Trophoblast cell (in vitro differentiated cells and primary cell): ENCODE data around the gene VPS8.
"Not testable (repeated sequence)": the region's sequence is repeated elsewhere in the genome, so short reads cannot be mapped to it uniquely, and the experiment has no call there.

Experiments used
- DNase-seq, 2 donors: peaks; one replicate each; pipeline ENCODE4 v3.0.0-alpha.2; 2016
- H2AFZ ChIP-seq: 2 replicates; pipeline ENCODE4 v1.6.1; 2013; ENCODE audit warnings: low read length, moderate library complexity, mild to moderate bottlenecking; ENCODE audit not compliant: insufficient read depth, poor library complexity
- H2AK5ac ChIP-seq: 2 replicates; pipeline ENCODE4 v1.6.1; 2013; ENCODE audit warnings: mild to moderate bottlenecking, low read length
- H2BK120ac ChIP-seq: 2 replicates; pipeline ENCODE4 v1.6.1; 2013; ENCODE audit warnings: low read length, mild to moderate bottlenecking, moderate library complexity; ENCODE audit not compliant: insufficient read depth, poor library complexity
- H2BK12ac ChIP-seq: 2 replicates; pipeline ENCODE4 v1.6.1; 2013; ENCODE audit warnings: mild to moderate bottlenecking, low read length, moderate library complexity
- H2BK5ac ChIP-seq: 2 replicates; pipeline ENCODE4 v1.6.1; 2013; ENCODE audit warnings: low read length, low read depth, moderate library complexity, mild to moderate bottlenecking; ENCODE audit not compliant: poor library complexity
- H3K14ac ChIP-seq: 2 replicates; pipeline ENCODE4 v1.6.1; 2013; ENCODE audit warnings: mild to moderate bottlenecking, low read length
- H3K18ac ChIP-seq: 2 replicates; pipeline ENCODE4 v1.6.1; 2013; ENCODE audit warnings: mild to moderate bottlenecking, low read length
- H3K23ac ChIP-seq: 2 replicates; pipeline ENCODE4 v1.6.1; 2013; ENCODE audit warnings: low read length
- H3K27ac ChIP-seq: 2 replicates; pipeline ENCODE4 v1.5.1; 2013; ENCODE audit warnings: low read depth, mild to moderate bottlenecking, inconsistent platforms, low read length, moderate library complexity
- H3K27me3 ChIP-seq: 2 replicates; pipeline ENCODE4 v1.6.1; 2013; ENCODE audit warnings: inconsistent platforms, mild to moderate bottlenecking, low read length, moderate library complexity; ENCODE audit not compliant: insufficient read depth
- H3K36me3 ChIP-seq, 2 experiments: 1 replicate in 1 of 2; 2 replicates in 1 of 2; pipeline ENCODE4 v1.6.1; 2013; ENCODE audit warnings: low read length in 2 of 2, mild to moderate bottlenecking in 2 of 2, moderate library complexity in 1 of 2; ENCODE audit not compliant: insufficient read depth in 2 of 2, control insufficient read depth in 1 of 2
- H3K4ac ChIP-seq: 2 replicates; pipeline ENCODE4 v1.6.1; 2013; ENCODE audit warnings: low read depth, mild to moderate bottlenecking, low read length, moderate library complexity
- H3K4me1 ChIP-seq, 2 experiments: 1 replicate in 1 of 2; 2 replicates in 1 of 2; pipeline ENCODE4 v1.6.1; 2013; ENCODE audit warnings: low read length in 2 of 2, mild to moderate bottlenecking in 2 of 2, moderate library complexity in 1 of 2; ENCODE audit not compliant: insufficient read depth in 2 of 2, control insufficient read depth in 1 of 2
- H3K4me2 ChIP-seq: 2 replicates; pipeline ENCODE4 v1.6.1; 2013; ENCODE audit warnings: inconsistent platforms, mild to moderate bottlenecking, low read length, moderate library complexity
- H3K4me3 ChIP-seq: 2 replicates; pipeline ENCODE4 v1.5.1; 2013; ENCODE audit warnings: mild to moderate bottlenecking, low read depth, low read length, inconsistent platforms
- H3K79me1 ChIP-seq: one replicate; pipeline ENCODE4 v1.6.1; 2013; ENCODE audit warnings: low read length
- H3K79me2 ChIP-seq: 2 replicates; pipeline ENCODE4 v1.6.1; 2013; ENCODE audit warnings: low read length, mild to moderate bottlenecking; ENCODE audit not compliant: control insufficient read depth, insufficient read depth, poor library complexity
- H3K9ac ChIP-seq: 2 replicates; pipeline ENCODE4 v1.6.1; 2013; ENCODE audit warnings: mild to moderate bottlenecking, low read length
- H3K9me3 ChIP-seq: 2 replicates; pipeline ENCODE4 v1.6.1; 2013; ENCODE audit warnings: low read depth, mild to moderate bottlenecking, control low read depth, inconsistent platforms, low read length; ENCODE audit not compliant: insufficient read depth
- H4K12ac ChIP-seq: 2 replicates; pipeline ENCODE4 v1.6.1; 2013; ENCODE audit warnings: low read depth, mild to moderate bottlenecking, low read length, moderate library complexity
- H4K8ac ChIP-seq: 2 replicates; pipeline ENCODE4 v1.6.1; 2013; ENCODE audit warnings: low read depth, mild to moderate bottlenecking, low read length, moderate library complexity
- H4K91ac ChIP-seq: one replicate; pipeline ENCODE4 v1.6.1; 2013; ENCODE audit warnings: low read depth, mild to moderate bottlenecking, low read length, moderate library complexity
- WGBS: extraction: QIAGEN DNeasy Blood & Tissue Kit; methylation state at CpG from one replicate; pipeline ENCODE4 v1.1.7; 2013; ENCODE audit warnings: missing lambda C conversion rate; ENCODE audit not compliant: insufficient read length, insufficient coverage; ENCODE audit errors: extremely low coverage; 5-methylcytosine and 5-hydroxymethylcytosine counted together

The VPS8 gene

GRCh38 chr3:184954851-184955250 lies 142.9 kb downstream of the VPS8 start:
- H3K36me3 ChIP-seq, DNase-seq, H3K23ac ChIP-seq, H3K27me3 ChIP-seq, H2AK5ac ChIP-seq, H2AFZ ChIP-seq, H2BK5ac ChIP-seq, H3K4me3 ChIP-seq, H3K9me3 ChIP-seq, H4K8ac ChIP-seq, H3K4me2 ChIP-seq, H3K9ac ChIP-seq, H3K79me1 ChIP-seq, H3K27ac ChIP-seq, H3K18ac ChIP-seq, H4K91ac ChIP-seq, H2BK120ac ChIP-seq, H3K4ac ChIP-seq, H3K79me2 ChIP-seq, H3K14ac ChIP-seq, H4K12ac ChIP-seq, H2BK12ac ChIP-seq: not testable (repeated sequence)
- H3K4me1 ChIP-seq: peaks cover 9 to 12% of the 10 kb centered on the region in 2 experiments
- WGBS: no CpG with 5 or more reads among the region's 8 CpGs

DNA sequence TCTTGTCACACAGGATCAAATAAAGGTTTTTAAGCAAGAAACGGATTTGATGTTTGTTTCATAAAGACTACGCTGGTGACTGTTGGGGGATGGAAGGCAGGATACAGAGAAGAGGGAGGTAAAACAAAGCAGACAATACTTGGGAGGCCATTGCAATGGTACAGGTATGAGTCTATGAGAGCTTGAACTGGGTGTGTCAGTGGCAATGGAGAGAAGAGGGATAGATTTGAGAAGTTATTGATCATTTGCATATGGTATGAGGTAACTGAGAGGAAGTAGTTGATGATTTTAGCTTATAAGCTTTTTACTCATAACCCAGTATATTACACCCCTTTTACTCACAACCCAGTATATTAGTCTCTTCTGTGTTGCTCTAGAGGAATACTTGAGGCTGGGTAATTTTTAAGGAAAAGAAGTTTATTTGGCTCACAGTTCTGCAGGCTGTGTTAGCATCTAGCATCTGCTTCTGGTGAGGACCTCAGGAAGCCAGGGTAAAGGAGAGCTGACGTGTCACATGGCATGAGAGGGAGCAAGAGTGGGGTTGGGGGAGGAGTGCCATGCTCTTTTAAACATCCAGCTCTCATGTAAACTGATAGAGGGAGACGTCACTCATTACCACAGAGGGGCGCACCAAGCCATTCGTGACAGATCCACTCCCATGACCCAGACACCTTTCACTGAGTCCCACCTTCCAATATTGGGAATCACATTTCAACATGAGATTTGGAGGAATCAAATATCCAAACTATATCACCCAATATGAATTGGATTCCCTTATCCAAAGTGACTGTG lies 153.9 kb downstream of the VPS8 start:
- no peak overlapping the region for H3K14ac ChIP-seq
- H3K9ac ChIP-seq: no peak overlapping the region
- H4K8ac ChIP-seq: no peak overlapping the region
- no peak for DNase-seq
- WGBS: no CpG with 5 or more reads among the region's 6 CpGs
- H2BK12ac ChIP-seq: no peak overlapping the region
- no peak overlapping the region for H4K12ac ChIP-seq
- peaks cover 4 to 6% of the 10 kb centered on the region in 2 experiments for H3K36me3 ChIP-seq
- no peak overlapping the region for H2AK5ac ChIP-seq
- H2AFZ ChIP-seq: no peak overlapping the region
- H3K4me3 ChIP-seq: no peak overlapping the region
- H3K9me3 ChIP-seq: no peaks in the 10 kb centered on the region
- no peak overlapping the region for H3K4me2 ChIP-seq
- no peaks in the 10 kb centered on the region for H3K4me1 ChIP-seq
- H3K27me3 ChIP-seq: no peaks in the 10 kb centered on the region
- no peaks in the 10 kb centered on the region for H3K79me1 ChIP-seq
- no peak overlapping the region for H2BK120ac ChIP-seq
- H2BK5ac ChIP-seq: no peak overlapping the region
- H3K23ac ChIP-seq: no peak overlapping the region
- H4K91ac ChIP-seq: no peak overlapping the region
- H3K79me2 ChIP-seq: no peaks in the 10 kb centered on the region
- no peak overlapping the region for H3K27ac ChIP-seq
- no peak overlapping the region for H3K4ac ChIP-seq
- H3K18ac ChIP-seq: no peak overlapping the region

DNA sequence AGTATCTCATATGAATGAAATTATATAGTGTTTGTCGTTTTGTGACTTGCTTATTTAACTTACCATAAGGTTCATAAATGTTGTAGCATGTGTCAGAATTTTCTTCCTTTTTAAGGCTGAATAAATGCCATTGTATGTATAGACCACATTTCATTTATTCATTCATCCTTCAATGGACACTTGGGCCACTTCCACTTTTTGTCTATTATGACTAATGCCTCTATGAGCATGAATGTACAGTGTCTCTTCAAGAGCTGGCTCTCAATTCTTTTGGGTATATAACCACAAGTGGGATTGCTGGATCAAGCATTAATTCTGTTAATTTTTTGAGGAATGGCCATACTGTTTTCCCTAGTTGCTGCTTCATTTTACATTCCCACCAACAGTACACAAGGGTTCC lies 156.1 kb downstream of the VPS8 start:
- no peak overlapping the region for H3K4me2 ChIP-seq
- no peak overlapping the region for H2BK5ac ChIP-seq
- H3K79me2 ChIP-seq: no peaks in the 10 kb centered on the region
- no peaks in the 10 kb centered on the region for H3K4me1 ChIP-seq
- no peak overlapping the region for H3K27ac ChIP-seq
- H2AFZ ChIP-seq: no peak overlapping the region
- no peak overlapping the region for H4K12ac ChIP-seq
- H3K14ac ChIP-seq: no peak overlapping the region
- no peaks in the 10 kb centered on the region for H3K27me3 ChIP-seq
- H4K8ac ChIP-seq: no peak overlapping the region
- H3K18ac ChIP-seq: no peak overlapping the region
- H3K23ac ChIP-seq: no peak overlapping the region
- no peaks in the 10 kb centered on the region for H3K9me3 ChIP-seq
- H3K4me3 ChIP-seq: no peak overlapping the region
- WGBS: no CpG with 5 or more reads among the region's 1 CpG
- H2AK5ac ChIP-seq: no peak overlapping the region
- H3K9ac ChIP-seq: no peak overlapping the region
- peaks cover 4 to 10% of the 10 kb centered on the region in 2 experiments for H3K36me3 ChIP-seq
- H3K79me1 ChIP-seq: no peaks in the 10 kb centered on the region
- no peak overlapping the region for H3K4ac ChIP-seq
- no peak for DNase-seq
- H4K91ac ChIP-seq: no peak overlapping the region
- H2BK12ac ChIP-seq: no peak overlapping the region
- no peak overlapping the region for H2BK120ac ChIP-seq

- H3K23ac ChIP-seq: no peak overlapping the region
- H2BK120ac ChIP-seq: no peak overlapping the region
- H3K36me3 ChIP-seq: peaks cover 4 to 10% of the 10 kb centered on the region in 2 experiments
- H3K18ac ChIP-seq: no peak overlapping the region
- no peak overlapping the region for H3K27ac ChIP-seq
- H3K9ac ChIP-seq: no peak overlapping the region
- H4K8ac ChIP-seq: no peak overlapping the region
- no peak overlapping the region for H3K14ac ChIP-seq
- H4K91ac ChIP-seq: no peak overlapping the region
- H3K27me3 ChIP-seq: no peaks in the 10 kb centered on the region
- no peak overlapping the region for H3K4me2 ChIP-seq
- no peaks in the 10 kb centered on the region for H3K79me1 ChIP-seq
- no peak overlapping the region for H3K4me3 ChIP-seq
- no peak overlapping the region for H4K12ac ChIP-seq
- no peak overlapping the region for H2AK5ac ChIP-seq
- WGBS: no CpG with 5 or more reads among the region's 3 CpGs
- no peak overlapping the region for H2AFZ ChIP-seq
- DNase-seq: no peak
- H2BK12ac ChIP-seq: no peak overlapping the region
- no peak overlapping the region for H3K4ac ChIP-seq
- no peaks in the 10 kb centered on the region for H3K4me1 ChIP-seq
- H2BK5ac ChIP-seq: no peak overlapping the region
- no peaks in the 10 kb centered on the region for H3K9me3 ChIP-seq
- no peaks in the 10 kb centered on the region for H3K79me2 ChIP-seq
Measured at GRCh38 chr3:184970186-184970585, 158.2 kb downstream of the VPS8 start.
